ENCODE measurements around the gene CCDC91.

DNA sequence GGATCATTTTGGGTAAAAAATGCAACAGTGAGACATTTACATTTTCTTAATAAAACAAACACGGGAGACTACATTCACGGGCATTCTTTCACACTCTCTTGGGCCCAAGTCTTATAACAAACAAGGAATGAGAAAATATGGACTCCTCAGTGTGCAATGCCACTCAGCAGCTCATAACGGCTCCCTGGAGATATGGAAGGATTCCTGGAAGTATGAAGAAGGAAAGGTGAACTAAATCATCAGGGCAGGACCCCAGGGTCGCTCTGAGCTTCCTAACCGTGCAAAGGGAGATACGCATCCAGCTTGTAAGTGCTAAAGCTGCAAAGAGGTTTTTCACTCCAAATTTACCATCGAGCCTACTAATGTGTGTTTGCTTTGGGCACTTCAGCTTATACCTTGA is 33.5 kb upstream of the CCDC91 start:
- TF ChIP-seq ARNT (IDR thresholded peaks at IDR 0.05) (no peak), ELF4 (IDR thresholded peaks at IDR 0.05) (no peak), SP1 (IDR thresholded peaks at IDR 0.05) (no peak), FOXM1 (IDR thresholded peaks at IDR 0.05; ENCODE audit: borderline replicate concordance) (no peak), SUZ12 (IDR thresholded peaks at IDR 0.05) (no peak), TARDBP (IDR thresholded peaks at IDR 0.05) (no peak), ZNF384 (IDR thresholded peaks at IDR 0.05) (no peak), HDGF (IDR thresholded peaks at IDR 0.05; ENCODE audit: borderline replicate concordance) (no peak), FOXK2 (IDR thresholded peaks at IDR 0.05) (no peak), NFRKB (IDR thresholded peaks at IDR 0.05) (no peak), L3MBTL2 (conservative IDR thresholded peaks at IDR 0.05) (no peak), CTBP1 (IDR thresholded peaks at IDR 0.05; ENCODE audit: borderline replicate concordance) (no peak), BHLHE40 (IDR thresholded peaks at IDR 0.05; ENCODE audit: borderline replicate concordance) (no peak)
- TF ChIP-seq, protein P1, sequence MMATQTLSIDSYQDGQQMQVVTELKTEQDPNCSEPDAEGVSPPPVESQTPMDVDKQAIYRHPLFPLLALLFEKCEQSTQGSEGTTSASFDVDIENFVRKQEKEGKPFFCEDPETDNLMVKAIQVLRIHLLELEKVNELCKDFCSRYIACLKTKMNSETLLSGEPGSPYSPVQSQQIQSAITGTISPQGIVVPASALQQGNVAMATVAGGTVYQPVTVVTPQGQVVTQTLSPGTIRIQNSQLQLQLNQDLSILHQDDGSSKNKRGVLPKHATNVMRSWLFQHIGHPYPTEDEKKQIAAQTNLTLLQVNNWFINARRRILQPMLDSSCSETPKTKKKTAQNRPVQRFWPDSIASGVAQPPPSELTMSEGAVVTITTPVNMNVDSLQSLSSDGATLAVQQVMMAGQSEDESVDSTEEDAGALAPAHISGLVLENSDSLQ (IDR thresholded peaks at IDR 0.05), result no peak
